HG02943 (cell line): ENCODE measurements around the gene RPLP2.

Source experiments
- ATAC-seq: cut with Tn5 transposase; IDR thresholded peaks from one replicate; pipeline ENCODE4 v1.9.1; 2021; ENCODE audit warnings: mild to moderate bottlenecking, low read depth, moderate library complexity; ENCODE audit not compliant: unreplicated experiment

The RPLP2 gene

DNA sequence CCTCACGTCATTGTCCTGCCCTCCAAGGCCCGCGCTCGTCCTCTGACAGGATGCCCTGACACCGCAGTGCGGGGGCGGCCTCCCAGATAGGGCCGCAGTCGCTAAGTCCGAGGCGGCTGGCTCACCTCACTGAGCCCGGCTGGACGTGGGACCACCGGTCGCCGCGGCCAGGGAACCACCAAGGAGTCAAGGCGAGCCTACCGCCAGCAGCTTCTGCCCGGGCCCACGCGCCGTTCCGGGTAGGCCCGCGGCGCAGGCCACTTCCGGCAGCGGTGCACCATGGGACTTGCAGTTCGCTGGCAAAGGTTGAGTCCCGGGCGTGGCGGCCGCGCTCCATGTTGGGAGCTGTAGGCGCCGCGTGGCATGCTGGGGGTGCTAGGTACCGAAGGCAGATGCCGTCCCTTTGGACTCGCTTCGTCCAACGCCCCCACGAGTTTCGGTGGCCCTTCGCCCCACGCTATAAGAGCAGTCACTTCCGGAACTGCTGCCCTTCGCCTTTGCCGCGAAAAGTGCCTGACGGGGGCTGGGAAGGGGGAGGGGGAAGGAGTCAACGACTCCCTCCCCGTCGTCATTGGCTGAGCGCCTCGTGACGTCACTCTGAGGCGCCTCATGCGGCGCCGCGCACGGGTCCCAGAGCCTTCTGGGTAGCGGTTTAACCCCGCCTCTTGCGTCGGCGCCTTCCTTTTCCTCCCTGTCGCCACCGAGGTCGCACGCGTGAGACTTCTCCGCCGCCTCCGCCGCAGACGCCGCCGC lies at the start of gene RPLP2:
Gene RPLP2, plus strand, starts transcription at position 681 of the 753 bp plus-strand sequence. CDS start 268 bp downstream, outside the sequence.
- peak; percentile 71 for ATAC-seq

DNA sequence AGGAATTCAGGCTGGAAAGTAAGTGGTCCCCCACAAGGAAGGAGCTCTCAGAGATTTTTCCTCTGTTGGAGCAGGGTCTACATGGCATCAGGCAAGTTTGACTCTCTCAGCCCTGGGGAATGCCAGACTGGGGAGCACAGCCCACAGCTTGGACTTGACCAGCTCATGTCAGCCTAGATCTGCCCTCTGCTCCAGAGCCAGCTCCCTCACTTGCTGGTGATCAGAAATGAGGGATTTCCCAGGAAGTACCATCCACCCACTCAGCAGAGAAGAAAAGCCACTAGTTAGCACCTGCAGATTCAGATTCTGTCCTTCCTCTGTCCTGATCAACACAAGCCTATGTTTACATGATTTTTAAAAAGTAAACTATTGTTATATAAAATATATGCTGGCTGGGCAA lies 49.5 kb upstream of the RPLP2 start:
- ATAC-seq = no peak

DNA sequence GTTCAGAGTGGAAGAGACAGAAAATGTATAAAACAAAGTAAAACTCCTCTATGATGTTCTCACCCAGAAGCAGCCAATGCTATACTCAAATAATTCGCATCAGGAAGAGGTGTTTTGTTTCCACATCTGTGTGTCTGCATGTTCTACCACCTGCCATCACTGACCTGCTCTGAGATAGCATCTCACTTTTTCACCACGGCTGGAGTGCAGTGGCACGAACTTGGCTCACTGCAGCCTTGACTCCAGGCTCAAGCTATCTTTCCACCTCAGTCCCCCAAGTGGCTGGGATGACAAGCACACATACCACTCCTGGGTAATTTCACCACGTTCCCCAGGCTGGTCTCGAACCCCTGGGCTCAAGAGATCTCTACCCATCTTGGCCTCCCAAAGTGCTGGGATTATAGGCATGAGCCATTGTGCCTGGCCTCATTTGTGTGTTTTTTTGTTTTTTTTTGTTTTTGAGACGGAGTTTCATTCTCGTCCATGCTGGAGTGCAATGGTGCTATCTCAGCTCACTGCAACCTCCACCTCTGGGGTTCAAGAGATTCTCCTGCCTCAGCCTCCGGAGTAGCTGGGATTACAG lies 48.1 kb upstream of the RPLP2 start:
- no peak for ATAC-seq

DNA sequence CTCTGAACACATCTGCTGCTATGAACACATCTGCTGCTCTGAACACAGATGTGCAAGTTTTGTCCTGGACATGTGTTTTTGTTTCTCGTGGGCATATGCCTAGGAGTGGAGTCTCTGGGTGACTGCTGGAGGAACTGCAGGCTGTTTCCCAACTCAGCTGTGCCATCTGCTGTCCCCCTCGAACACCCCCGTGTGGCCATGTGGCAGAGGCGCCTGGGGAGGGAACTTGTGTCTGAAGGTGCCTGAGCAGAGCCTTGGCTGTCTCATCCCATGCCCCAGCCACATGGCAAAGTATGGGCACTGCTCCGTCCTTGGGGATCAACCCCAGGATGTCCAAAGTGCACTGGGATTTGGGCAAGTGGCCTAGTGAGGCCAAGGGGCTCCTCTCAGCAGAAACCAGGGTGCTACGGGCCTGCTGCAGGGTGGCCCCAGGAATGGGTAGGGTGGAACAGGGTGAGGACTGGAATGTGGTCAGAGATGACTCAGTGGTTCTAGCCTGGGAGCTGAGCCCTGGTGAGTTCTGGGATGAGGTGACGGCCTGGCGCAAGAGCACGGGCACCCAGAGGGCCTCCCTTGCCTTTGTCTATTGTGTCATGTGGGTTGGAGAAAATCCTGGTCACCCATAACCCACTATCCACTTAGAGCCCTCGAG lies 47.2 kb upstream of the RPLP2 start:
- ATAC-seq = no peak

DNA sequence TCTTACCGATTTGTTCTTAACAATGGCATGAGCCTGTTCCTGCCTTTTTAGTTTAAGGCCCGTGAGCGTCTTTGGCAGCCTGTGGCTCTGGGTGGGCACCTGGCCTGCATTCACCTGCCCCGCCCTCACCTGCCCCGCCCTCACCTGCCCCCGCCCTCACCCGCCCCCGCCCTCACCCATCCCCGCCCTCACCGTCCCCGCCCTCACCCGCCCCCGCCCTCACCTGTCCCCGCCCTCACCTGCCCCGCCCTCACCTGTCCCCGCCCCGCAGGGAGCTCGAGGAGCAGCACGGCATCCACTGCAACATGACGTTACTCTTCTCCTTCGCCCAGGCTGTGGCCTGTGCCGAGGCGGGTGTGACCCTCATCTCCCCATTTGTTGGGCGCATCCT lies 46.7 kb upstream of the RPLP2 start:
- ATAC-seq = no peak

DNA sequence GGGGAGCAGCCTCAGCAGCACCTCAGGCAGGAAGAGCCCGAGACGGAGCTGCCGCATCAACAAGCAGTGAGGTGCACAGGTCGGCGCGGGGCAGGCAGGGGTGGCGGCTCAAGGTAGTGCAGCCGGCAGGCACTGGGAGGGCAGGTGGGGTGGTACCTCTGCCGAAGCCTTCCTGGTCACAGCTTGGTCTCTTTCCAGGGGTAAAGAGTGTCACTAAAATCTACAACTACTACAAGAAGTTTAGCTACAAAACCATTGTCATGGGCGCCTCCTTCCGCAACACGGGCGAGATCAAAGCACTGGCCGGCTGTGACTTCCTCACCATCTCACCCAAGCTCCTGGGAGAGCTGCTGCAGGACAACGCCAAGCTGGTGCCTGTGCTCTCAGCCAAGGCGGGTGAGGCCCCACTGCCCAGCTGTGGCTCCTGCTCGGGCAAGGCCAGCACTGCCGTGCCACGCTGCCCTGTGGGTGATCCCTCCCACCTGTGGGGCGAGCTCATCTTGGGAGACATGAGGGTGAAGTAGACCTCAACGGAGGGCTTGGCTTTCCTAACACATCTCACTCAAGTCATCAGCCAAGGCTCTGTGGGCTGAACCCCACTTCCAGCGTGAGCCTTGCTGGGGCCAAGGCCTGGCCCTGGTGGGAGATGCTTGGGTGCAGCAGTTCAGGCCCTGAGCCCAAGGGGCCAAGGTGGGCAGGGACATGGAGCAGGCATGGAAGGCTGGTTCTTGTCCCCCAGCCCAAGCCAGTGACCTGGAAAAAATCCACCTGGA lies 46.0 kb upstream of the RPLP2 start:
- ATAC-seq = no peak

GRCh38 chr11:764322-765024 lies 45.3 kb upstream of the RPLP2 start:
- no peak for ATAC-seq

DNA sequence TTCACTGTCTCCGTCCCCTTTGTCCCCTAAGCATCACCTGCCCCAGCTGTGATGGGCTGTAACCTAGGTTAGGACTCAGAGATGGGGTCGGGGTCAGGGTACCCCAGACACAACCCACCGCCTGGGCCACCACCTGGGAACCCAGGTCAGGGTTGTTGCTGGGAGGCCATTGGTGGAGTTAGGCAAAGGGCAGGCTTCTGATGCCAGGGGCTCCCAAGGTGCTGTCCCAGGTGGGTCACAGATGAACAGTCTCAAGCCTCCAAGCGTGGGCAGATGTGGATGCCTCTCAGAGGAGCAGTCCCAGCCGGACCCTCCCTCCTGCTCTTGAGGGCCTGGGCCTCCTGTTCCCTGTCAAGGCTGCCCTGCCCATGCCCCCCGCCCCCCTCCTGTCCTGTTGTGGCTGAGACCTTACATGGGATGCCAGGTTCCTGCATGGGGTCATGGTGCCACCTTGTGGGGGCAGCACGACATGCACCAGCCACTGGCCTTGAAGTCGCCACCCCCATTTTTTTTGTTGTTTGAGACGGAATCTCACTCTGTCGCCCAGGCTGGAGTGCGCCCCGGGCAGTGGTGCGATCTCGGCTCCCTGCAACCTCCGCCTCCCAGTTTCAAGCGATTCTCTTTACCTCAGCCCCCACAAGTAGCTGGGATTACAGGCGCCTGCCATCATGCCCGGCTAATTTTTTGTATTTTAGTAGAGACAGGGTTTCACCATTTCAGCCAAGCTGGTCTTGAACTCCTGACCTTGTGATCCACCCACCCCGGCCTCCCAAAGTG lies 44.6 kb upstream of the RPLP2 start:
- no peak for ATAC-seq

- no peak for ATAC-seq
These were observed 44.0 kb upstream of the RPLP2 start for GRCh38 chr11:765802-766091.

GRCh38 chr11:766106-766935 lies 43.4 kb upstream of the RPLP2 start:
- no peak for ATAC-seq

- ATAC-seq = no peak
These were observed 42.9 kb upstream of the RPLP2 start for GRCh38 chr11:766936-767210.

DNA sequence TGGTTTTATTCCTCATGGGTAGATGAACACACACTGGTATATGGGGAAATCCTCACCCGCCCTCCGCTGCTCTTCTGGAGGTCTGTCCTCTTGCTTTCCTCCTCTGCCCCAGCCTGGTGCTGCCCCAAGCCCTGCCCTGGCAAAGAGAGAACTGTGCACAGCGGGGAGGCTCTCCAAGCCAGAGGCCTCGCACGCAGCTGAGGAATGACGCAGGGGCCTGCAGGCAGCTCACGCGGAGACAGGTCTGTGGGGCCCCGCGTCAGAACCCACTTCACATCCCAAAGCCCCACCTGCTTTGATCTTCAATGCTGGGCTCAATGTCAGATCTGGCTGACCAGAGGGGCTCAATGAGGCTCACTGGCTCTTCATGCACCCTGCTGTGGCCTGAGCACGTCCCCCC lies 42.5 kb upstream of the RPLP2 start:
- ATAC-seq = no peak

DNA sequence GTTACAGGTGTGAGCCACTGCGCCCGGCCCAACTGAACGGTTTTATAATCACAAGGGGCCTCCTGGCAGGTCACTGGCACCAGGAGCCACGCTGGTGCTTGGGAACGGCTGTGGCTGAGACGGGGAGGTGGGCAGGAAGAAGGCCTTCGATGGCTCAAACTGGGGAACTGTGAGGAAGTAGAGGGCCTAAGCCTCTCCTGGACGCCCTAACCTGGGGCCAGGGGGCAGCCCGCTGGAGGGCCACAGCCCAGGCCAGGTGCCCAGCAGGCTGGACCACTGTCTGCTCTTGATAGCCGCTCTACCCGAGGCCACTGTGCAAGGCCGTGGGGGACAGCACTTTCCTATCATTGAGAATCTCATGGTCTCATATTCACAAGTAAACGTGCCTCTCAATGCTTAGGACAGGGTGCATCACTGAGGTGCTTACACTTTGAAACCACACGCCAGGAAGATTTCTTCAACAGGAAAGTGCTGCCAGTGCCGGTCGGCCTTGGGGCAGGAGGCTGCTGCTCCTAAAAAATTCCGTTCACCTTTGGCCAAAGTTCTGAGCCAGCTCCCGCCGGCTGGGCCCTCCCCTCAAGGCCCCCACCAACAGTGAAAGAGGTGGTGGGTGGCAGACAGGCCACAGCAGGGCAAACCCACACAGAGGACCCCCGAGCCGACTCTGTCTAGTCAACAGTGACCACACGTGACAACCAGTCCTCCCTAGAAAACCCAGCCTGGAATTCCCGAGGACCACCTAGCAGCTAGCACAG lies 39.7 kb upstream of the RPLP2 start:
- ATAC-seq = no peak

DNA sequence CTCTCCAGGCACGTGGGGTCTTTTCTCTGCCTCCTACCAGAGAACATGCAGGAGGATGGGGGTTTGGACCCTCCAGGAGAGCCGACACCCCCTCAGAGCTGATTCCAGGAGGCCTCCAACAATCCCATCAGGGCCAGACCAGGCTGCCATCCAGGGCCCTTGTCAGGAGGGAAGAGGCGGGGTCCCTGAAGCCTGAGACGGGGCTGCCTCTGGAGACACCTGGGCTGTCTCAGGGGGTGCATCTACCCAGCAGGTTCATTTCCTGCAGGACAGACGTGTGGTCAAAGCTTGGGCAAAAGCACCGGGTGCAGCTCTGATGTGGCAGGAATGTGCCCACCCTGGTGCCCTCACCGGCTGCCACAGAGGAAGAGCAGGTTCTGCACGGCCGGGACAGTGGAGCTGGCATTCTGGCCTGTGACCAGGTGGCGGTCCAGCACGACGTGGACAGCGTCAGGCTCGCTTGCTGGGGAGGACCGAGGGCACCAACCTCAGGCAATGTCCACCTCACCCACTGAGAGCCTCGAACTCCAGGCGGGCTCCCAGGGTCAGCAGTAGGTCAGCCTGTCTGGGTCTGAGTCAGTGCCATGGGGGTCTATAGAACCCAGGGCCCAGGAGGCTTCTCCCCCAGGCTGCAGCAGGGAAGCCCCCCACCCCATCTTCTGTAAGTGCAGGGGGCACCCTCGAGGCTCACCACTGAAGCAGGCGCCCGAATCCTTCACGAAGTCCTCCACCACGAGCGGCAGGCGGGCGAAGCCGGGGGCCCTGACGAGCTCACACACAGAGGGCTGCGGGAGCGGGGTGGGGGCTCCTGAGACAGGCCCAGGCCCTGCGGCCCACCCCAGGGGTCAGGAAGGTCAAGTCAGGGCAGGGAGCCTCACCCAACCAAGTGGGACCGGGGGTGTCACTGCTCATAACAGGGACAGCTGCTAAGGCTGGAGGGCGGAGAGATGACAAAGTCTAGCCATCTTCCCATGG lies 38.8 kb upstream of the RPLP2 start:
- ATAC-seq = no peak

- no peak for ATAC-seq
These were observed 38.1 kb upstream of the RPLP2 start for GRCh38 chr11:771617-772204.

DNA sequence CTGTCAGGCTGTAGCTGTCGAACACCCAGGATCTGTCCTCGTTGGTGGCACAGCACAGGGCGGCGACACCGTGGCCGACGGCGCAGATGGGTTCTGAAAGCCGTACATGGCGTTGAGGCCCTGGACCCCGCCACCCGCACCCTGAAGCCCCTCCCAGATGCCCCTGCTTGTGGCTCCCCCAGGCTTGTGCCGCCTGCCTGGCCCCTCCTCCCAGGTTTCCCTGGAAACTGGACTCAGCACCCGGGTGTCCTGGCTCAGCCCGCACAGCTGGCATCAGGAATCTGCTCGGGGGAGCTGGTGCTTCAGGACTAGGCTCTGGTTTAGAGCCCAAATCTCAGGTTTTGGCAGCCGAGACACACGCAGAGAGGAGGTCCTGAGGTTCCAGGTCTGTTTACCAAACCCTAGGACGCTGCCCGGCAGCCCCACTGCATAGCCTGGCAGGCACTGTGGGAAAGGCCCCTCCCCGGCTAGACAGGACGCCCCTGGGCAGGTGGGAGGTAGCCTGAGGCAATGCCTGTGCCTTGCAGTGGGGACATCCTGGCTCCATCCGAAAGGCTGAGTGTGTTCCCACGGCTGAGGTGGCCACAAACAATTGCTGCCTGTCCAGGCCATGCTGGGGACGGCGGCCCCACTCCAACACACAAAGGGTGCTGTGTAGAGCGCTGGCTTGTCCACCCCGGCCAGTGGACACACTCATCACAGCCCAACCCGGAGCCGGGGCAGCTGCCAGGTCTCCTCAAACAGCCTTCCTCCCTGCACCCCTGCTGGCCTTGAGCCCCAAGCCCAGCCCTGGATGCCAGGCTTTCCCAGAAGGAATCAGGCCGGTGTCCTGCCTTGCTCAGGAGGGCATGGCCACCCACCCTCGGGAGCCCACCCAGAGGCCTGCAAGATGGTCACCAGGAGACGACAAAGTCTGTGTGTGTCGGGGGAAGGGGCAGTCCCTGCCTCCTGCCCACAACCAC lies 37.1 kb upstream of the RPLP2 start:
- ATAC-seq = no peak
